Endothelial cell of umbilical vein (primary cell): ENCODE measurements around the gene TMEM130. TPM values are rescaled to one million over a fixed set of nuclear protein-coding genes. Genes with fewer than 3 reads are reported as not detected.

Experiments
- BruUV-seq: library from RNA; stranded (reverse); fragments of 400-500 nt; replicated peaks from 2 replicates; lab custom pipeline; 2021; lab: Mats Ljungman, UMichigan
- CTCF ChIA-PET: fragments of 300-600, 350-600 bp; sonication (Branson Sonifier 250); formaldehyde crosslinking; loops from one replicate; lab custom pipeline; 2021; ENCODE audit warnings: antibody characterized with exemption, inconsistent platforms; lab: Charles Lee
- POLR2A ChIA-PET: fragments of 300-600, 350-600 bp; sonication (Branson Sonifier 250); formaldehyde crosslinking; loops from one replicate; lab custom pipeline; 2021; ENCODE audit warnings: antibody characterized with exemption, inconsistent platforms; lab: Charles Lee
- DNase-seq: peaks from one replicate; pipeline ENCODE4 v3.0.0-alpha.2; 2011; ENCODE audit warnings: low read depth, low spot score
- FAIRE-seq: peaks from 2 replicates; lab custom pipeline; 2011; peaks lifted over from hg19 to GRCh38; lab: Jason Lieb, UNC
- H2AFZ ChIP-seq: 2 replicates; pipeline ENCODE4 v1.6.0; 2012; ENCODE audit warnings: low read depth, low read length, control low read depth, inconsistent platforms
- H3K27ac ChIP-seq: 2 replicates; pipeline ENCODE4 v1.5.1; 2011; ENCODE audit warnings: low read depth, mild to moderate bottlenecking, control low read depth, low read length, moderate library complexity; ENCODE audit not compliant: insufficient read depth
- H3K27me3 ChIP-seq, 2 experiments: 2 replicates each; pipeline versions ENCODE4 v1.6.0 to v1.6.1; 2011; ENCODE audit warnings: low read length in 2 of 2, mixed read lengths in 1 of 2; ENCODE audit not compliant: control insufficient read depth in 2 of 2, insufficient read depth in 2 of 2
- H3K36me3 ChIP-seq, 2 experiments: 2 replicates in 1 of 2; 3 replicates in 1 of 2; pipeline ENCODE4 v1.5.1; 2011; ENCODE audit warnings: low read length in 2 of 2, mild to moderate bottlenecking in 1 of 2, moderate library complexity in 1 of 2; ENCODE audit not compliant: control insufficient read depth in 2 of 2, insufficient read depth in 2 of 2; ENCODE audit errors: extremely low read depth in 1 of 2
- H3K4me1 ChIP-seq: 3 replicates; pipeline ENCODE4 v1.5.1; 2011; ENCODE audit warnings: mild to moderate bottlenecking, low read length; ENCODE audit not compliant: control insufficient read depth, insufficient read depth; ENCODE audit errors: extremely low read depth
- H3K4me2 ChIP-seq: 2 replicates; pipeline ENCODE4 v1.6.1; 2011; ENCODE audit warnings: low read length, control low read depth, mixed read lengths; ENCODE audit not compliant: insufficient read depth
- H3K4me3 ChIP-seq, 3 experiments: fragments of 200-600 bp in 1 of 3; sonication (generic), shearing (Covaris generic) in 1 of 3; replicated peaks in 1 of 3; 2 replicates each; pipeline ENCODE4 v1.5.1; 2011 to 2016; ENCODE audit warnings: control low read depth in 3 of 3, low read length in 3 of 3, mild to moderate bottlenecking in 2 of 3, inconsistent platforms in 1 of 3, low read depth in 1 of 3, moderate library complexity in 1 of 3; ENCODE audit not compliant: insufficient read depth in 1 of 3
- H3K79me2 ChIP-seq: 2 replicates; pipeline ENCODE4 v1.6.0; 2012; ENCODE audit warnings: low read length, inconsistent platforms; ENCODE audit not compliant: control insufficient read depth, insufficient read depth
- H3K9ac ChIP-seq: replicated peaks from 2 replicates; pipeline ENCODE3; 2011; ENCODE audit warnings: low read length, control low read depth; ENCODE audit not compliant: insufficient read depth; ENCODE audit errors: extremely low read depth
- H3K9me1 ChIP-seq: replicated peaks from 3 replicates; pipeline ENCODE4 v1.6.0; 2011; ENCODE audit warnings: mild to moderate bottlenecking, low read length; ENCODE audit not compliant: control insufficient read depth, insufficient read depth; ENCODE audit errors: extremely low read depth
- H3K9me3 ChIP-seq: replicated peaks from 2 replicates; pipeline ENCODE4 v1.5.1; 2012; ENCODE audit warnings: low read length, inconsistent platforms; ENCODE audit not compliant: control insufficient read depth, insufficient read depth
- H4K20me1 ChIP-seq: replicated peaks from 2 replicates; pipeline ENCODE3; 2011; ENCODE audit warnings: mild to moderate bottlenecking, low read length; ENCODE audit not compliant: control insufficient read depth, insufficient read depth; ENCODE audit errors: extremely low read depth
- CTCF ChIP-seq, 2 donors: IDR thresholded peaks; 1 replicate in 1 of 2; 2 replicates in 1 of 2; pipeline ENCODE4 v1.5.1; 2011; ENCODE audit warnings: low read length in 2 of 2, mild to moderate bottlenecking in 2 of 2, moderate library complexity in 2 of 2, control low read depth in 1 of 2, inconsistent platforms in 1 of 2, low read depth in 1 of 2; ENCODE audit not compliant: insufficient read depth in 1 of 2; ENCODE audit errors: extremely low read depth in 1 of 2
- EZH2 ChIP-seq: IDR thresholded peaks from 2 replicates; pipeline ENCODE4 v1.6.1; 2012; ENCODE audit warnings: borderline replicate concordance, low read depth, mild to moderate bottlenecking, moderate library complexity, low read length, inconsistent platforms; ENCODE audit not compliant: severe bottlenecking
- FOS ChIP-seq: IDR thresholded peaks from 2 replicates; pipeline ENCODE4 v1.6.1; 2011; ENCODE audit warnings: mild to moderate bottlenecking, low read length, moderate library complexity, borderline replicate concordance; ENCODE audit not compliant: insufficient read depth
- GATA2 ChIP-seq: IDR thresholded peaks from 2 replicates; pipeline ENCODE4 v1.7.0; 2011; ENCODE audit warnings: low read depth, mild to moderate bottlenecking, moderate library complexity, mixed read lengths, low read length; ENCODE audit not compliant: insufficient read length, insufficient read depth
- JUN ChIP-seq: IDR thresholded peaks from 2 replicates; pipeline ENCODE4 v1.6.1; 2011; ENCODE audit warnings: borderline replicate concordance, low read depth; ENCODE audit not compliant: insufficient read length, insufficient read depth
- MYC ChIP-seq: IDR thresholded peaks from one replicate; pipeline ENCODE4 v1.6.1; 2011; ENCODE audit warnings: mild to moderate bottlenecking, low read depth, low read length
- POLR2A ChIP-seq: IDR thresholded peaks from 2 replicates; pipeline ENCODE4 v1.6.1; 2012; ENCODE audit warnings: low read depth, mild to moderate bottlenecking, control low read depth, low read length
- POLR2AphosphoS5 ChIP-seq: IDR thresholded peaks from 2 replicates; pipeline ENCODE4 v1.6.1; 2012; ENCODE audit warnings: low read depth, mild to moderate bottlenecking, control low read depth, low read length, moderate library complexity; ENCODE audit not compliant: insufficient read depth
- dilution Hi-C: fragments of 300-500 bp; cut with MboI; formaldehyde crosslinking; loops from one replicate; pipeline ENCODE4 v1.15.0; 2019; ENCODE audit warnings: low sequenced_read_pairs; ENCODE audit not compliant: extremely low pct_ligation_motif_present
- intact Hi-C: fragments of 100-400 bp; cut with micrococcal nuclease; formaldehyde crosslinking; loops from one replicate; pipeline ENCODE4 v1.10.0; 2022
- polyA plus RNA-seq, 4 experiments: library from polyadenylated mRNA; depleted of rRNA in 3 of 4; stranded (reverse) in 3 of 4; unstranded in 1 of 4; fragments of >200 nt; gene quantifications; 2 replicates each; pipeline versions ENCODE4 v1.2.1 to v1.2.3, GENCODE V29; 2011 to 2012; ENCODE audit warnings: missing spikeins in 1 of 4
- total RNA-seq: library from RNA; stranded (reverse); gene quantifications from 2 replicates; pipeline ENCODE4 v1.2.3, GENCODE V29; 2021
- TF ChIP-seq, protein P1 (sequence below): IDR thresholded peaks from 2 replicates; pipeline ENCODE4 v1.6.1; 2011; ENCODE audit not compliant: insufficient read depth, insufficient read length

The TMEM130 gene
- total and polyA plus RNA-seq, 2 donors (not counting 3 experiments of a cell fraction or from before 2014, with no cell fraction given) = not detected

DNA sequence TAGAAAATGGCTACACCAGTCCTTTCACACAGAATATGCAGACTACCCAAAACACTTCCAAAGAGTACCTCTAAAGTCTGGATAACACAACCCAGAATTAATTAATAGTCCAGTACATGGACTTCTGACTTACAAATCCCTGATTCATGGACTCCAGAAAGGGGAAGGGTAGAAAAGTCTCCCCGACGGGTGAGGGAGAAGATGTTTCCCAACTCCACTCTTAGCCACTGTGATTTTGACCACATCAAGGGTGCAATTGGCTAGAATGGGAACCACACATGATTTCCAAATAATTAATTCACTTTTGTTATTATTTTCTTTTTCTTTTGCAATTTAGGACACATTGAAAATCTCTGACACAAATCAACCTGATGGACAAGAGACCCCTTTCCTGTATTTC lies 1.4 kb downstream of the TMEM130 start:
- H2AFZ ChIP-seq = no peak overlapping the region
- H3K9me1 ChIP-seq = no peaks in the 10 kb centered on the region
- H3K79me2 ChIP-seq = no peaks in the 10 kb centered on the region
- H3K9ac ChIP-seq = no peak overlapping the region
- H3K27me3 ChIP-seq = peaks cover 23 to 24% of the 10 kb centered on the region in 2 experiments
- H3K4me2 ChIP-seq = no peak overlapping the region
- TF ChIP-seq POLR2A (no peak), EZH2 (no peak), MYC (no peak)
- no peak overlapping the region for H3K27ac ChIP-seq
- intact Hi-C loops (no loop called here), dilution Hi-C loops (no loop called here)
- ChIA-PET CTCF (no interaction called here), POLR2A (no interaction called here)
- H3K9me3 ChIP-seq = no peaks in the 10 kb centered on the region
- FAIRE-seq (no peak), DNase-seq (no peak)
- no TSS peak for BruUV-seq
- no peaks in the 10 kb centered on the region for H3K4me1 ChIP-seq
- H3K4me3 ChIP-seq = no peak overlapping the region
- no peaks in the 10 kb centered on the region for H4K20me1 ChIP-seq
- H3K36me3 ChIP-seq = no peaks in the 10 kb centered on the region

DNA sequence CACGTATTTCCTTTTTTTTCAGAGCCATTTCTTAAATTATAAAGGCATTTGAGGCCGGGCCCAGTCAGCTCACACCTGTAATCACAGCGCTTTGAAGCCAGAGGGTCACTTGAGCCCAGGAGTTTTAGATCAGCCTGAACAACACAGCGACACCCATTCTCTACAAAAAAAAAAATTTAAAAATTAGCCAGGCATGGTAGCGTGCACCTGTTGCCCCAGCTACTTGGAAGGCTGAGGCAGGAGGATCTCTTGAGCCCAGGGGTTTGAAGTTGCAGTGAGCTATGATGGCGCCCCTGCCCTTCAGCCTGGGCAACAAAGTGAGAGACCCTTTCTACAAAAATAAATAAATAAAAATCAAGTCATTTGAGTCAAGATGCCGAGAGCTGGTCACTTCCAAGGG lies 3.0 kb downstream of the TMEM130 start:
- TF ChIP-seq MYC (no peak), JUN (no peak), GATA2 (no peak), EZH2 (no peak), POLR2AphosphoS5 (no peak), FOS (no peak), POLR2A (no peak), CTCF (IDR thresholded peaks at IDR 0.05; ENCODE audit: extremely low read depth in 1 of 2, insufficient read depth in 1 of 2, low read depth in 1 of 2, low read length in 2 of 2) (no peak)
- TF ChIP-seq, protein P1, sequence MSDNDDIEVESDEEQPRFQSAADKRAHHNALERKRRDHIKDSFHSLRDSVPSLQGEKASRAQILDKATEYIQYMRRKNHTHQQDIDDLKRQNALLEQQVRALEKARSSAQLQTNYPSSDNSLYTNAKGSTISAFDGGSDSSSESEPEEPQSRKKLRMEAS = no peak
- Histone ChIP-seq H3K4me2 (no peak overlapping the region), H3K36me3 (no peaks in the 10 kb centered on the region), H3K27me3 (peaks cover 23 to 24% of the 10 kb centered on the region in 2 experiments), H3K9me3 (no peaks in the 10 kb centered on the region), H4K20me1 (no peaks in the 10 kb centered on the region), H3K79me2 (no peaks in the 10 kb centered on the region), H3K9ac (no peak overlapping the region), H3K27ac (no peak overlapping the region), H3K9me1 (no peaks in the 10 kb centered on the region), H2AFZ (no peak overlapping the region), H3K4me1 (no peaks in the 10 kb centered on the region), H3K4me3 (no peak overlapping the region)
- CTCF ChIA-PET = interaction anchor here (1.1 kb wide), 1 partner anchor 12 kb away, joined by 6 read pairs; the partner anchor contains the start of gene TRRAP
- POLR2A ChIA-PET = no interaction called here
- intact Hi-C loops (no loop called here), dilution Hi-C loops (no loop called here)
- no TSS peak for BruUV-seq
- FAIRE-seq = no peak
- no peak for DNase-seq
